ENCODE measurements around the gene NINL. TPM values are rescaled to one million over a fixed set of nuclear protein-coding genes. Genes with fewer than 3 reads are reported as not detected.

NINL gene
- total RNA-seq, 1 experiment from 2014 or later = 13.6 TPM

- no peaks in the 10 kb centered on the region for H3K4me1 Mint-ChIP-seq (ENCODE audit: low read depth, unreplicated experiment)
- H3K36me3 Mint-ChIP-seq (ENCODE audit: insufficient read depth, unreplicated experiment) = peaks cover 10% of the 10 kb centered on the region
- ChIA-PET CTCF (no interaction called here), POLR2A (interaction anchor here (0.7 kb wide), 1 partner anchor 138 kb away, joined by 3 read pairs; no protein-coding TSS in a partner anchor)
- Histone ChIP-seq H3K27me3 (replicated peaks; ENCODE audit: control insufficient read depth, insufficient read depth, low read length) (no peaks in the 10 kb centered on the region), H3K36me3 (ENCODE audit: control insufficient read depth, insufficient read depth, low read length) (no peaks in the 10 kb centered on the region), H3K4me1 (no peaks in the 10 kb centered on the region), H3K4me3 (ENCODE audit: low read depth, low read length) (no peak overlapping the region), H3K9me3 (no peaks in the 10 kb centered on the region)
- no peak overlapping the region for H3K4me3 Mint-ChIP-seq (ENCODE audit: unreplicated experiment)
- H3K27ac Mint-ChIP-seq (ENCODE audit: unreplicated experiment) = no peak overlapping the region
- DNase-seq = no peak
- no TSS peak for BruUV-seq (replicated peaks)
- H3K9me3 Mint-ChIP-seq (ENCODE audit: unreplicated experiment) = no peaks in the 10 kb centered on the region
- intact Hi-C loops (cut with micrococcal nuclease; ENCODE audit: unreplicated experiment) = loop anchor here (10.0 kb wide), 1 partner anchor 234 kb away; the partner anchor contains the start of gene ZNF337
- TF ChIP-seq, protein P1, sequence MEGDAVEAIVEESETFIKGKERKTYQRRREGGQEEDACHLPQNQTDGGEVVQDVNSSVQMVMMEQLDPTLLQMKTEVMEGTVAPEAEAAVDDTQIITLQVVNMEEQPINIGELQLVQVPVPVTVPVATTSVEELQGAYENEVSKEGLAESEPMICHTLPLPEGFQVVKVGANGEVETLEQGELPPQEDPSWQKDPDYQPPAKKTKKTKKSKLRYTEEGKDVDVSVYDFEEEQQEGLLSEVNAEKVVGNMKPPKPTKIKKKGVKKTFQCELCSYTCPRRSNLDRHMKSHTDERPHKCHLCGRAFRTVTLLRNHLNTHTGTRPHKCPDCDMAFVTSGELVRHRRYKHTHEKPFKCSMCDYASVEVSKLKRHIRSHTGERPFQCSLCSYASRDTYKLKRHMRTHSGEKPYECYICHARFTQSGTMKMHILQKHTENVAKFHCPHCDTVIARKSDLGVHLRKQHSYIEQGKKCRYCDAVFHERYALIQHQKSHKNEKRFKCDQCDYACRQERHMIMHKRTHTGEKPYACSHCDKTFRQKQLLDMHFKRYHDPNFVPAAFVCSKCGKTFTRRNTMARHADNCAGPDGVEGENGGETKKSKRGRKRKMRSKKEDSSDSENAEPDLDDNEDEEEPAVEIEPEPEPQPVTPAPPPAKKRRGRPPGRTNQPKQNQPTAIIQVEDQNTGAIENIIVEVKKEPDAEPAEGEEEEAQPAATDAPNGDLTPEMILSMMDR (IDR thresholded peaks at IDR 0.05; ENCODE audit: insufficient read depth in 1 of 2, low read depth in 1 of 2, low read length in 1 of 2, severe bottlenecking in 1 of 2, unreplicated experiment in 1 of 2) = no peak
- no peaks in the 10 kb centered on the region for H3K27me3 Mint-ChIP-seq (ENCODE audit: insufficient read depth, unreplicated experiment)
Observed at GRCh38 chr20:25461281-25461650, 124.1 kb downstream of the NINL start.

DNA sequence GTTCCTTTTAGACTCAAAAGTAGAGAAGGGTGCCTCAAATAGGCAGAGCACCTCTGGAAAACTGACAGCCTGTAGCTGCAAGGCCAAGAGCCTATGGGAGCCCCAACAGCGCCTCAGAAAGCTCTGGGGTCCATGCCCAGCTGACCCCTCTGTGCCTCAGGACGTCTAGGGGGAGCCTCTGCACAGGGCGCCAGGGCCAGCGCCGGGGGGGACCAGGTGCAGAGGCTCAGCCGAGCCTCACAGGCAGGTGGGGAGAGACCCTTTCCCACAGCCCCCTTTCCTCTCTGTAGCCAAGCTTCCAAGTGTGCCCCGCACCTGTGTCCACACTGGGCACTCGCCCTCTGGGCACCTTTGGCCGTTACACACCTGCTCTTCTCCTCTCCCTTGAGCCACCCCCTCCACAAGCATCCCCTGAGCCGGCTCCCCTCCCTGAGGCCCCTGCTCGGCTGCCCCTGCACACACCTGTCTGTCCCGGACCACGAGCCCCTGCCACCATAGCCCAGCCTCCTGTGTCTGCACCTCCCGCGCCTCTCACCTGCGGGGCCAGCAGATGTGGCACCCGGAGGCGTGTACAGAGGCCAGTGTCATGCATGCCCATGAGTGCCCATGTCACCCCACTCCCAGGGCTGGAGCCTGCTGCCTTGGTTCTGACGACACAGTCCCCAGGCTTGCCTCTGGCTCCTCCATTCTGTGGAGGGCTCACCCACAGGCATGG, 124.6 kb downstream of the NINL start:
- Histone ChIP-seq H3K9me3 (no peaks in the 10 kb centered on the region), H3K4me3 (ENCODE audit: low read depth, low read length) (no peak overlapping the region), H3K36me3 (ENCODE audit: control insufficient read depth, insufficient read depth, low read length) (no peaks in the 10 kb centered on the region), H3K27me3 (replicated peaks; ENCODE audit: control insufficient read depth, insufficient read depth, low read length) (no peaks in the 10 kb centered on the region), H3K4me1 (no peaks in the 10 kb centered on the region)
- no TSS peak for BruUV-seq (replicated peaks)
- intact Hi-C loops (cut with micrococcal nuclease; ENCODE audit: unreplicated experiment) = loop anchor here (10.0 kb wide), 1 partner anchor 234 kb away; the partner anchor contains the start of gene ZNF337
- Mint-ChIP-seq H3K4me1 (ENCODE audit: low read depth, unreplicated experiment) (no peaks in the 10 kb centered on the region), H3K4me3 (ENCODE audit: unreplicated experiment) (no peak overlapping the region), H3K27me3 (ENCODE audit: insufficient read depth, unreplicated experiment) (no peaks in the 10 kb centered on the region), H3K36me3 (ENCODE audit: insufficient read depth, unreplicated experiment) (peaks cover 10% of the 10 kb centered on the region), H3K27ac (ENCODE audit: unreplicated experiment) (no peak overlapping the region), H3K9me3 (ENCODE audit: unreplicated experiment) (no peaks in the 10 kb centered on the region)
- DNase-seq = no peak
- TF ChIP-seq, protein P1 (IDR thresholded peaks at IDR 0.05; ENCODE audit: insufficient read depth in 1 of 2, low read depth in 1 of 2, low read length in 1 of 2, severe bottlenecking in 1 of 2, unreplicated experiment in 1 of 2) = no peak
- POLR2A ChIA-PET = interaction anchor here (0.7 kb wide), 1 partner anchor 139 kb away, joined by 3 read pairs; no protein-coding TSS in a partner anchor
- CTCF ChIA-PET = no interaction called here

- no peak for DNase-seq
- TF ChIP-seq, protein P1 (IDR thresholded peaks at IDR 0.05; ENCODE audit: insufficient read depth in 1 of 2, low read depth in 1 of 2, low read length in 1 of 2, severe bottlenecking in 1 of 2, unreplicated experiment in 1 of 2) = no peak
- no peaks in the 10 kb centered on the region for H3K9me3 ChIP-seq
- Mint-ChIP-seq H3K27ac (ENCODE audit: unreplicated experiment) (no peak overlapping the region), H3K4me1 (ENCODE audit: low read depth, unreplicated experiment) (no peaks in the 10 kb centered on the region), H3K4me3 (ENCODE audit: unreplicated experiment) (no peak overlapping the region), H3K27me3 (ENCODE audit: insufficient read depth, unreplicated experiment) (no peaks in the 10 kb centered on the region), H3K36me3 (ENCODE audit: insufficient read depth, unreplicated experiment) (peaks cover 10% of the 10 kb centered on the region), H3K9me3 (ENCODE audit: unreplicated experiment) (no peaks in the 10 kb centered on the region)
- H3K36me3 ChIP-seq (ENCODE audit: control insufficient read depth, insufficient read depth, low read length) = no peaks in the 10 kb centered on the region
- intact Hi-C loops (cut with micrococcal nuclease; ENCODE audit: unreplicated experiment) = loop anchor here (10.0 kb wide), 1 partner anchor 235 kb away; the partner anchor contains the start of gene ZNF337
- ChIA-PET CTCF (no interaction called here), POLR2A (no interaction called here)
- H3K27me3 ChIP-seq (replicated peaks; ENCODE audit: control insufficient read depth, insufficient read depth, low read length) = no peaks in the 10 kb centered on the region
- H3K4me1 ChIP-seq = no peaks in the 10 kb centered on the region
- no peak overlapping the region for H3K4me3 ChIP-seq (ENCODE audit: low read depth, low read length)
- no TSS peak for BruUV-seq (replicated peaks)
Observed at GRCh38 chr20:25459916-25460535, 125.3 kb downstream of the NINL start.
